ENCODE results near the gene TBXA2R.
"Not testable (repeated sequence)": the region's sequence is repeated elsewhere in the genome, so short reads cannot be mapped to it uniquely, and the experiment has no call there.

TBXA2R gene

DNA sequence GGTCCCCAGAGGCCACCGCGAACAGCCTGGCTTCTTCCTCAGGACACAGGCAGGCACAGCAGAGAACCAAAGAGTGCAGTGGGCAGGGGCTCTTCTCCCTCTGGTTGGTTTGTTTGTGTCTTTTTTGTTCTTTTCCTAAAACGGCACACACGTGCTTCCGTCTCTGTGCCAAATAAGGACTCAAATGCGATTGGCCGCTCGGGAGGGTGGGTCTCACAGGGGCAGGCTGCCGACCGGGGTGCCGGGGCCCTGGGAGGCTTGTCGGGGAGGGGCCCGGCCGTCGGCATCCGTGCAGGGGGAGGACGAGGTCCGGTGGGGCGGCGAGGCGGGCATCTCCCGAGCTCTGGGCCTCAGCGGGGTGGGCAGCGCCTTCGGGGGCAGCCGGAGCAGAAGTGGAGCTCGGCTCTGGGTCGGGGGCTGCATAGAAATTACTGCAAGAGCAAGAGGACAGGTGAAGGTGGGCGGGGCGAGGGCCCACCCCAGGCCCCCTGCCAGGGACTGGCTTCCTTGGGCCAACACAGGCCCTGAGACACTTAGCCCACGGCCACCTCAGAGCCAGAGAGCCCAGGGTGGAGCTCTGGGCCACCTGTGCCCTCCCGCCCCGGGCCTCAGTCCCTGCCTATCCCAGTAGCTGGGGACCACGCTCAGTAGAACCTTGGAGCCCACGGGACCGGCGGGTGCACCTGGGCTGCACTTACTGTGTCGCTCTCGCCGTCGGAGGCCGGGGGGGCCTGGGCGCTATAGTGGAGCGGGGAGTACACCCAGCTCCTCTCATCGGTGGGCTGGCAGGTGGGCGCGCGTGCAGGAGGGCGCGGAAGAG lies 26.3 kb upstream of the TBXA2R start:
- H3K4me3 ChIP-seq (ENCODE audit: low read depth, low read length): no peak overlapping the region
- DNase-seq (ENCODE audit: low read depth): no peak
- TF ChIP-seq, protein P1, sequence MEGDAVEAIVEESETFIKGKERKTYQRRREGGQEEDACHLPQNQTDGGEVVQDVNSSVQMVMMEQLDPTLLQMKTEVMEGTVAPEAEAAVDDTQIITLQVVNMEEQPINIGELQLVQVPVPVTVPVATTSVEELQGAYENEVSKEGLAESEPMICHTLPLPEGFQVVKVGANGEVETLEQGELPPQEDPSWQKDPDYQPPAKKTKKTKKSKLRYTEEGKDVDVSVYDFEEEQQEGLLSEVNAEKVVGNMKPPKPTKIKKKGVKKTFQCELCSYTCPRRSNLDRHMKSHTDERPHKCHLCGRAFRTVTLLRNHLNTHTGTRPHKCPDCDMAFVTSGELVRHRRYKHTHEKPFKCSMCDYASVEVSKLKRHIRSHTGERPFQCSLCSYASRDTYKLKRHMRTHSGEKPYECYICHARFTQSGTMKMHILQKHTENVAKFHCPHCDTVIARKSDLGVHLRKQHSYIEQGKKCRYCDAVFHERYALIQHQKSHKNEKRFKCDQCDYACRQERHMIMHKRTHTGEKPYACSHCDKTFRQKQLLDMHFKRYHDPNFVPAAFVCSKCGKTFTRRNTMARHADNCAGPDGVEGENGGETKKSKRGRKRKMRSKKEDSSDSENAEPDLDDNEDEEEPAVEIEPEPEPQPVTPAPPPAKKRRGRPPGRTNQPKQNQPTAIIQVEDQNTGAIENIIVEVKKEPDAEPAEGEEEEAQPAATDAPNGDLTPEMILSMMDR (conservative IDR thresholded peaks at IDR 0.05; ENCODE audit: low read depth, low read length): no peak

GRCh38 chr19:3632098-3632497 lies 25.4 kb upstream of the TBXA2R start:
- TF ChIP-seq, protein P1 (conservative IDR thresholded peaks at IDR 0.05; ENCODE audit: low read depth, low read length): no peak
- H3K4me3 ChIP-seq (ENCODE audit: low read depth, low read length): no peak overlapping the region

GRCh38 chr19:3631053-3631861 lies 24.6 kb upstream of the TBXA2R start:
- no peak for DNase-seq (ENCODE audit: low read depth)
- no peak overlapping the region for H3K4me3 ChIP-seq (ENCODE audit: low read depth, low read length)
- TF ChIP-seq, protein P1 (conservative IDR thresholded peaks at IDR 0.05; ENCODE audit: low read depth, low read length): no peak

More at GRCh38 chr19:3632098-3632497, 25.4 kb upstream of the TBXA2R start:
- no peak for DNase-seq (ENCODE audit: low read depth)

DNA sequence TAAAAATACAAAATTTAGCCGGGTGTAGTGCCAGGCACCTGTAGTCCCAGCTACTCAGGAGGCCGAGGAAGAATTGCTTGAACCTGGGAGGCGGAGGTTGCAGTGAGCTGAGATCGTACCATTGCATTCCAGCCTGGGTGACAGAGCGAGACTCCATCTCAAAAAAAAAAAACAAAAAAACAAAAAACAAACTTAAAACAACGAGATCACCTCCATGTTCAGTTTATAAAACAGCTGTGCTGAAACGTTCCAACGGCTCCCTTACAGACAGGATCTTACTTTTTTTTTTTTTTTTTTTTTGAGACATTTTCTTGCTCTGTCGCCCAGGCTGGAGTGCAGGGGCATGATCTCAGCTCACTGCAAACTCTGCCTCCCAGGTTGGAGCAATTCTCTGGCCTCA lies 22.1 kb upstream of the TBXA2R start:
- DNase-seq (ENCODE audit: low read depth); H3K4me3 ChIP-seq (ENCODE audit: low read depth, low read length): not testable (repeated sequence)

- DNase-seq (ENCODE audit: low read depth): no peak
- peak overlapping the region; percentile 37 for H3K4me3 ChIP-seq (ENCODE audit: low read depth, low read length)
- TF ChIP-seq, protein P1 (conservative IDR thresholded peaks at IDR 0.05; ENCODE audit: low read depth, low read length): no peak
Observed at GRCh38 chr19:3627351-3627723, 20.7 kb upstream of the TBXA2R start.

- TF ChIP-seq, protein P1 (conservative IDR thresholded peaks at IDR 0.05; ENCODE audit: low read depth, low read length): no peak
- DNase-seq (ENCODE audit: low read depth): peak; percentile 99
- peak within 1 kb of the TSS; percentile 94 for H3K4me3 ChIP-seq (ENCODE audit: low read depth, low read length)
Observed at GRCh38 chr19:3626473-3627350, 20.0 kb upstream of the TBXA2R start, which contains the start of gene CACTIN. Gene CACTIN (minus strand): TSS chr19:3626790. CDS start chr19:3626762, 28 bp downstream.
